Measurements from ENCODE around the gene PDCL2.

DNA sequence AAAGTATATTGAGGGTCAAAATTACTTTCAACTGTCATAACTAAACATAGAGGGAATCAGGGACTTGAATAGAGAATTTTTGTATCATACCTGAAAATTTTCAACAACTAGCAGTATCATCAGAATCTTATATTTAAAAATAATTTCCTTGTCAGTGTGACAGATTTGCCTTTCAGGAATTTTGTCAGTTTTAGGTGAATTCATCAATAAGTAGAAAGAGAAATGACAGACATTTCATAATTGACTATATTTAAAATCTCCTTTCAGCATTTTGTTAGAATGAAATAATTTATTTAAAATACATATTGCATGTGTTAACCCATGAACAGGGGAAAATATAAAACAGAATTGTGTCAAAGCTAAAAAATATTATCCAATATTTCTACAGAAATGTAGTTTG lies 8.6 kb upstream of the PDCL2 start:
- TF ChIP-seq, protein P1, sequence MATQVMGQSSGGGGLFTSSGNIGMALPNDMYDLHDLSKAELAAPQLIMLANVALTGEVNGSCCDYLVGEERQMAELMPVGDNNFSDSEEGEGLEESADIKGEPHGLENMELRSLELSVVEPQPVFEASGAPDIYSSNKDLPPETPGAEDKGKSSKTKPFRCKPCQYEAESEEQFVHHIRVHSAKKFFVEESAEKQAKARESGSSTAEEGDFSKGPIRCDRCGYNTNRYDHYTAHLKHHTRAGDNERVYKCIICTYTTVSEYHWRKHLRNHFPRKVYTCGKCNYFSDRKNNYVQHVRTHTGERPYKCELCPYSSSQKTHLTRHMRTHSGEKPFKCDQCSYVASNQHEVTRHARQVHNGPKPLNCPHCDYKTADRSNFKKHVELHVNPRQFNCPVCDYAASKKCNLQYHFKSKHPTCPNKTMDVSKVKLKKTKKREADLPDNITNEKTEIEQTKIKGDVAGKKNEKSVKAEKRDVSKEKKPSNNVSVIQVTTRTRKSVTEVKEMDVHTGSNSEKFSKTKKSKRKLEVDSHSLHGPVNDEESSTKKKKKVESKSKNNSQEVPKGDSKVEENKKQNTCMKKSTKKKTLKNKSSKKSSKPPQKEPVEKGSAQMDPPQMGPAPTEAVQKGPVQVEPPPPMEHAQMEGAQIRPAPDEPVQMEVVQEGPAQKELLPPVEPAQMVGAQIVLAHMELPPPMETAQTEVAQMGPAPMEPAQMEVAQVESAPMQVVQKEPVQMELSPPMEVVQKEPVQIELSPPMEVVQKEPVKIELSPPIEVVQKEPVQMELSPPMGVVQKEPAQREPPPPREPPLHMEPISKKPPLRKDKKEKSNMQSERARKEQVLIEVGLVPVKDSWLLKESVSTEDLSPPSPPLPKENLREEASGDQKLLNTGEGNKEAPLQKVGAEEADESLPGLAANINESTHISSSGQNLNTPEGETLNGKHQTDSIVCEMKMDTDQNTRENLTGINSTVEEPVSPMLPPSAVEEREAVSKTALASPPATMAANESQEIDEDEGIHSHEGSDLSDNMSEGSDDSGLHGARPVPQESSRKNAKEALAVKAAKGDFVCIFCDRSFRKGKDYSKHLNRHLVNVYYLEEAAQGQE (IDR thresholded peaks at IDR 0.05; ENCODE audit: unreplicated experiment): no peak
- TF ChIP-seq, protein P2, sequence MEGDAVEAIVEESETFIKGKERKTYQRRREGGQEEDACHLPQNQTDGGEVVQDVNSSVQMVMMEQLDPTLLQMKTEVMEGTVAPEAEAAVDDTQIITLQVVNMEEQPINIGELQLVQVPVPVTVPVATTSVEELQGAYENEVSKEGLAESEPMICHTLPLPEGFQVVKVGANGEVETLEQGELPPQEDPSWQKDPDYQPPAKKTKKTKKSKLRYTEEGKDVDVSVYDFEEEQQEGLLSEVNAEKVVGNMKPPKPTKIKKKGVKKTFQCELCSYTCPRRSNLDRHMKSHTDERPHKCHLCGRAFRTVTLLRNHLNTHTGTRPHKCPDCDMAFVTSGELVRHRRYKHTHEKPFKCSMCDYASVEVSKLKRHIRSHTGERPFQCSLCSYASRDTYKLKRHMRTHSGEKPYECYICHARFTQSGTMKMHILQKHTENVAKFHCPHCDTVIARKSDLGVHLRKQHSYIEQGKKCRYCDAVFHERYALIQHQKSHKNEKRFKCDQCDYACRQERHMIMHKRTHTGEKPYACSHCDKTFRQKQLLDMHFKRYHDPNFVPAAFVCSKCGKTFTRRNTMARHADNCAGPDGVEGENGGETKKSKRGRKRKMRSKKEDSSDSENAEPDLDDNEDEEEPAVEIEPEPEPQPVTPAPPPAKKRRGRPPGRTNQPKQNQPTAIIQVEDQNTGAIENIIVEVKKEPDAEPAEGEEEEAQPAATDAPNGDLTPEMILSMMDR (conservative IDR thresholded peaks at IDR 0.05; ENCODE audit: low read depth in 2 of 2): no peak
- TF ChIP-seq ZNF331 (CRISPR knock-in tag; IDR thresholded peaks at IDR 0.05; ENCODE audit: low read depth): no peak
- TF ChIP-seq EZH2 (IDR thresholded peaks at IDR 0.05; ENCODE audit: low read depth, unreplicated experiment): no peak
- no peak for TF ChIP-seq EZH2phosphoT487 (IDR thresholded peaks at IDR 0.05; ENCODE audit: unreplicated experiment)
- TF ChIP-seq CREB1 (CRISPR knock-in tag; IDR thresholded peaks at IDR 0.05; ENCODE audit: low read depth): no peak
- TF ChIP-seq ZNF114 (CRISPR knock-in tag; IDR thresholded peaks at IDR 0.05): no peak
- TF ChIP-seq NANOG (IDR thresholded peaks at IDR 0.05; ENCODE audit: borderline replicate concordance): no peak
- no peak for TF ChIP-seq POLR2AphosphoS5 (IDR thresholded peaks at IDR 0.05; ENCODE audit: low read depth)
- TF ChIP-seq JUNB (IDR thresholded peaks at IDR 0.05; ENCODE audit: unreplicated experiment): no peak
- TF ChIP-seq, protein P3, sequence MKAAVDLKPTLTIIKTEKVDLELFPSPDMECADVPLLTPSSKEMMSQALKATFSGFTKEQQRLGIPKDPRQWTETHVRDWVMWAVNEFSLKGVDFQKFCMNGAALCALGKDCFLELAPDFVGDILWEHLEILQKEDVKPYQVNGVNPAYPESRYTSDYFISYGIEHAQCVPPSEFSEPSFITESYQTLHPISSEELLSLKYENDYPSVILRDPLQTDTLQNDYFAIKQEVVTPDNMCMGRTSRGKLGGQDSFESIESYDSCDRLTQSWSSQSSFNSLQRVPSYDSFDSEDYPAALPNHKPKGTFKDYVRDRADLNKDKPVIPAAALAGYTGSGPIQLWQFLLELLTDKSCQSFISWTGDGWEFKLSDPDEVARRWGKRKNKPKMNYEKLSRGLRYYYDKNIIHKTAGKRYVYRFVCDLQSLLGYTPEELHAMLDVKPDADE (IDR thresholded peaks at IDR 0.05): no peak
- TF ChIP-seq, protein P4, sequence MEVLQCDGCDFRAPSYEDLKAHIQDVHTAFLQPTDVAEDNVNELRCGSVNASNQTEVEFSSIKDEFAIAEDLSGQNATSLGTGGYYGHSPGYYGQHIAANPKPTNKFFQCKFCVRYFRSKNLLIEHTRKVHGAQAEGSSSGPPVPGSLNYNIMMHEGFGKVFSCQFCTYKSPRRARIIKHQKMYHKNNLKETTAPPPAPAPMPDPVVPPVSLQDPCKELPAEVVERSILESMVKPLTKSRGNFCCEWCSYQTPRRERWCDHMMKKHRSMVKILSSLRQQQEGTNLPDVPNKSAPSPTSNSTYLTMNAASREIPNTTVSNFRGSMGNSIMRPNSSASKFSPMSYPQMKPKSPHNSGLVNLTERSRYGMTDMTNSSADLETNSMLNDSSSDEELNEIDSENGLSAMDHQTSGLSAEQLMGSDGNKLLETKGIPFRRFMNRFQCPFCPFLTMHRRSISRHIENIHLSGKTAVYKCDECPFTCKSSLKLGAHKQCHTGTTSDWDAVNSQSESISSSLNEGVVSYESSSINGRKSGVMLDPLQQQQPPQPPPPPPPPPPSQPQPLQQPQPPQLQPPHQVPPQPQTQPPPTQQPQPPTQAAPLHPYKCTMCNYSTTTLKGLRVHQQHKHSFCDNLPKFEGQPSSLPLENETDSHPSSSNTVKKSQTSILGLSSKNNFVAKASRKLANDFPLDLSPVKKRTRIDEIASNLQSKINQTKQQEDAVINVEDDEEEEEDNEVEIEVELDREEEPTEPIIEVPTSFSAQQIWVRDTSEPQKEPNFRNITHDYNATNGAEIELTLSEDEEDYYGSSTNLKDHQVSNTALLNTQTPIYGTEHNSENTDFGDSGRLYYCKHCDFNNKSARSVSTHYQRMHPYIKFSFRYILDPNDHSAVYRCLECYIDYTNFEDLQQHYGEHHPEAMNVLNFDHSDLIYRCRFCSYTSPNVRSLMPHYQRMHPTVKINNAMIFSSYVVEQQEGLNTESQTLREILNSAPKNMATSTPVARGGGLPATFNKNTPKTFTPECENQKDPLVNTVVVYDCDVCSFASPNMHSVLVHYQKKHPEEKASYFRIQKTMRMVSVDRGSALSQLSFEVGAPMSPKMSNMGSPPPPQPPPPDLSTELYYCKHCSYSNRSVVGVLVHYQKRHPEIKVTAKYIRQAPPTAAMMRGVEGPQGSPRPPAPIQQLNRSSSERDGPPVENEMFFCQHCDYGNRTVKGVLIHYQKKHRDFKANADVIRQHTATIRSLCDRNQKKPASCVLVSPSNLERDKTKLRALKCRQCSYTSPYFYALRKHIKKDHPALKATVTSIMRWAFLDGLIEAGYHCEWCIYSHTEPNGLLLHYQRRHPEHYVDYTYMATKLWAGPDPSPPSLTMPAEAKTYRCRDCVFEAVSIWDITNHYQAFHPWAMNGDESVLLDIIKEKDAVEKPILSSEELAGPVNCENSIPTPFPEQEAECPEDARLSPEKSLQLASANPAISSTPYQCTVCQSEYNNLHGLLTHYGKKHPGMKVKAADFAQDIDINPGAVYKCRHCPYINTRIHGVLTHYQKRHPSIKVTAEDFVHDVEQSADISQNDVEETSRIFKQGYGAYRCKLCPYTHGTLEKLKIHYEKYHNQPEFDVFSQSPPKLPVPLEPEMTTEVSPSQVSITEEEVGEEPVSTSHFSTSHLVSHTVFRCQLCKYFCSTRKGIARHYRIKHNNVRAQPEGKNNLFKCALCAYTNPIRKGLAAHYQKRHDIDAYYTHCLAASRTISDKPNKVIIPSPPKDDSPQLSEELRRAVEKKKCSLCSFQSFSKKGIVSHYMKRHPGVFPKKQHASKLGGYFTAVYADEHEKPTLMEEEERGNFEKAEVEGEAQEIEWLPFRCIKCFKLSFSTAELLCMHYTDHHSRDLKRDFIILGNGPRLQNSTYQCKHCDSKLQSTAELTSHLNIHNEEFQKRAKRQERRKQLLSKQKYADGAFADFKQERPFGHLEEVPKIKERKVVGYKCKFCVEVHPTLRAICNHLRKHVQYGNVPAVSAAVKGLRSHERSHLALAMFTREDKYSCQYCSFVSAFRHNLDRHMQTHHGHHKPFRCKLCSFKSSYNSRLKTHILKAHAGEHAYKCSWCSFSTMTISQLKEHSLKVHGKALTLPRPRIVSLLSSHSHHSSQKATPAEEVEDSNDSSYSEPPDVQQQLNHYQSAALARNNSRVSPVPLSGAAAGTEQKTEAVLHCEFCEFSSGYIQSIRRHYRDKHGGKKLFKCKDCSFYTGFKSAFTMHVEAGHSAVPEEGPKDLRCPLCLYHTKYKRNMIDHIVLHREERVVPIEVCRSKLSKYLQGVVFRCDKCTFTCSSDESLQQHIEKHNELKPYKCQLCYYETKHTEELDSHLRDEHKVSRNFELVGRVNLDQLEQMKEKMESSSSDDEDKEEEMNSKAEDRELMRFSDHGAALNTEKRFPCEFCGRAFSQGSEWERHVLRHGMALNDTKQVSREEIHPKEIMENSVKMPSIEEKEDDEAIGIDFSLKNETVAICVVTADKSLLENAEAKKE (CRISPR knock-in tag; IDR thresholded peaks at IDR 0.05): no peak

Measured in GM23338 (cell line).